ENCODE measurements around the gene MACC1.
"Not testable (repeated sequence)": the region's sequence is repeated elsewhere in the genome, so short reads cannot be mapped to it uniquely, and the experiment has no call there.

Gene MACC1

GRCh38 chr7:20229646-20230500 is 12.7 kb upstream of the MACC1 start:
- no peak for DNase-seq

- no peak for DNase-seq
Measured at GRCh38 chr7:20229081-20229480, 11.9 kb upstream of the MACC1 start.

GRCh38 chr7:20228654-20229053 is 11.5 kb upstream of the MACC1 start:
- no peak for DNase-seq

GRCh38 chr7:20227291-20227795 is 10.2 kb upstream of the MACC1 start:
- DNase-seq, result no peak

- DNase-seq, result no peak
Measured at GRCh38 chr7:20226860-20227259, 9.7 kb upstream of the MACC1 start.

- DNase-seq, result no peak
Measured at GRCh38 chr7:20225384-20225783, 8.2 kb upstream of the MACC1 start.

GRCh38 chr7:20224025-20224424 is 6.8 kb upstream of the MACC1 start:
- DNase-seq, result no peak

GRCh38 chr7:20223356-20223755 is 6.2 kb upstream of the MACC1 start:
- DNase-seq, result no peak

- no peak for DNase-seq
Measured at GRCh38 chr7:20222219-20222828, 5.1 kb upstream of the MACC1 start.

GRCh38 chr7:20220921-20221547 is 3.9 kb upstream of the MACC1 start:
- DNase-seq, result no peak

- DNase-seq, result no peak
Measured at GRCh38 chr7:20220293-20220761, 3.1 kb upstream of the MACC1 start.

GRCh38 chr7:20219446-20220292 is 2.5 kb upstream of the MACC1 start:
- DNase-seq, result peak; percentile 55 to 83

- peak in 1 of 2 experiments; percentile 12 for DNase-seq
Measured at GRCh38 chr7:20219062-20219445, 1.9 kb upstream of the MACC1 start.

- no peak for DNase-seq
Measured at GRCh38 chr7:20218279-20218678, 1.1 kb upstream of the MACC1 start.

GRCh38 chr7:20216406-20217036 is 663 bp downstream of the MACC1 start:
- DNase-seq, result no peak

- no peak for DNase-seq
Measured at GRCh38 chr7:20214921-20215669, 2.1 kb downstream of the MACC1 start.

GRCh38 chr7:20214132-20214531 is 3.1 kb downstream of the MACC1 start:
- no peak for DNase-seq

- DNase-seq, result no peak
Measured at GRCh38 chr7:20213378-20213777, 3.8 kb downstream of the MACC1 start.

GRCh38 chr7:20211376-20211775 is 5.8 kb downstream of the MACC1 start:
- no peak for DNase-seq

- no peak for DNase-seq
Measured at GRCh38 chr7:20208651-20209307, 8.4 kb downstream of the MACC1 start.

- DNase-seq, result not testable (repeated sequence)
Measured at GRCh38 chr7:20207811-20208210, 9.4 kb downstream of the MACC1 start.
